Neuronal stem cell (in vitro differentiated cells): ENCODE measurements around the gene C12orf54.

Experiments used
- DNase-seq: peaks from one replicate; pipeline ENCODE4 v3.0.0-alpha.2; 2013; ENCODE audit warnings: low spot score
- H2AFZ ChIP-seq: one replicate; pipeline ENCODE4 v1.6.1; 2013; ENCODE audit warnings: mild to moderate bottlenecking, low read length, inconsistent platforms
- H2AK5ac ChIP-seq: 2 replicates; pipeline ENCODE4 v1.6.1; 2013; ENCODE audit warnings: low read depth, mild to moderate bottlenecking, inconsistent platforms, low read length, moderate library complexity, mixed read lengths
- H2BK120ac ChIP-seq: 2 replicates; pipeline ENCODE4 v1.6.1; 2013; ENCODE audit warnings: low read depth, mild to moderate bottlenecking, inconsistent platforms, low read length, moderate library complexity, mixed read lengths
- H2BK12ac ChIP-seq: one replicate; pipeline ENCODE4 v1.6.1; 2013; ENCODE audit warnings: low read length, inconsistent platforms
- H2BK15ac ChIP-seq: 2 replicates; pipeline ENCODE4 v1.6.1; 2013; ENCODE audit warnings: mild to moderate bottlenecking, low read length, inconsistent platforms, mixed read lengths
- H2BK5ac ChIP-seq: one replicate; pipeline ENCODE4 v1.6.1; 2013; ENCODE audit warnings: inconsistent platforms, mild to moderate bottlenecking, low read length, moderate library complexity
- H3K14ac ChIP-seq: one replicate; pipeline ENCODE4 v1.6.1; 2013; ENCODE audit warnings: low read length, inconsistent platforms
- H3K18ac ChIP-seq: 2 replicates; pipeline ENCODE4 v1.6.1; 2013; ENCODE audit warnings: low read length, inconsistent platforms
- H3K23ac ChIP-seq: 2 replicates; pipeline ENCODE4 v1.6.1; 2013; ENCODE audit warnings: low read depth, mild to moderate bottlenecking, mixed read lengths, low read length, inconsistent platforms; ENCODE audit not compliant: poor library complexity
- H3K27ac ChIP-seq: replicated peaks from 3 replicates; pipeline ENCODE4 v1.5.1; 2013; ENCODE audit warnings: low read length, inconsistent platforms
- H3K27me3 ChIP-seq, 3 experiments: 2 replicates each; pipeline ENCODE4 v1.6.1; 2013; ENCODE audit warnings: low read length in 3 of 3, mild to moderate bottlenecking in 2 of 3, inconsistent platforms in 1 of 3, low read depth in 1 of 3, mixed read lengths in 1 of 3, moderate library complexity in 1 of 3; ENCODE audit not compliant: control insufficient read depth in 3 of 3, insufficient read depth in 3 of 3
- H3K36me3 ChIP-seq, 2 donors: replicated peaks in 1 of 2; 2 replicates each; pipeline ENCODE4 v1.6.1; 2013; ENCODE audit warnings: low read length in 2 of 2; ENCODE audit not compliant: control insufficient read depth in 2 of 2, insufficient read depth in 2 of 2
- H3K4ac ChIP-seq: 2 replicates; pipeline ENCODE4 v1.6.1; 2013; ENCODE audit warnings: inconsistent platforms, mild to moderate bottlenecking, low read length, moderate library complexity
- H3K4me1 ChIP-seq, 2 donors: 1 replicate in 1 of 2; 2 replicates in 1 of 2; pipeline ENCODE4 v1.6.1; 2013; ENCODE audit warnings: low read length in 2 of 2, low read depth in 1 of 2; ENCODE audit not compliant: control insufficient read depth in 2 of 2, insufficient read depth in 1 of 2
- H3K4me2 ChIP-seq: one replicate; pipeline ENCODE4 v1.6.1; 2013; ENCODE audit warnings: mild to moderate bottlenecking, low read length, inconsistent platforms; ENCODE audit not compliant: insufficient read depth, poor library complexity, severe bottlenecking
- H3K4me3 ChIP-seq, 2 donors: 2 replicates each; pipeline ENCODE4 v1.5.1; 2013; ENCODE audit warnings: low read length in 2 of 2, mild to moderate bottlenecking in 2 of 2, inconsistent platforms in 1 of 2, moderate library complexity in 1 of 2
- H3K79me1 ChIP-seq: one replicate; pipeline ENCODE4 v1.6.1; 2013; ENCODE audit warnings: low read depth, mild to moderate bottlenecking, inconsistent platforms, low read length, moderate library complexity
- H3K9ac ChIP-seq: one replicate; pipeline ENCODE4 v1.6.1; 2013; ENCODE audit warnings: mild to moderate bottlenecking, low read depth, low read length, inconsistent platforms; ENCODE audit not compliant: poor library complexity
- H3K9me3 ChIP-seq, 2 donors: replicated peaks in 1 of 2; 2 replicates each; pipeline versions ENCODE3 to v1.6.1; 2013; ENCODE audit warnings: low read length in 2 of 2, mild to moderate bottlenecking in 2 of 2, inconsistent platforms in 1 of 2, low read depth in 1 of 2, mixed read lengths in 1 of 2, moderate library complexity in 1 of 2; ENCODE audit not compliant: control insufficient read depth in 2 of 2, insufficient read depth in 1 of 2
- H4K8ac ChIP-seq: one replicate; pipeline ENCODE4 v1.6.1; 2013; ENCODE audit warnings: low read depth, mild to moderate bottlenecking, inconsistent platforms, low read length, moderate library complexity
- H4K91ac ChIP-seq: one replicate; pipeline ENCODE4 v1.6.1; 2013; ENCODE audit warnings: low read length, low read depth, mild to moderate bottlenecking, inconsistent platforms; ENCODE audit not compliant: poor library complexity
- WGBS, 2 donors: extraction: QIAGEN DNeasy Blood & Tissue Kit; methylation state at CpG; one replicate each; pipeline ENCODE4 v1.1.7; 2013; ENCODE audit warnings: missing lambda C conversion rate in 2 of 2, mixed read lengths in 1 of 2; ENCODE audit not compliant: insufficient read length in 2 of 2, insufficient replicate concordance in 1 of 2; ENCODE audit errors: extremely low coverage in 2 of 2; 5-methylcytosine and 5-hydroxymethylcytosine counted together

Gene C12orf54

DNA sequence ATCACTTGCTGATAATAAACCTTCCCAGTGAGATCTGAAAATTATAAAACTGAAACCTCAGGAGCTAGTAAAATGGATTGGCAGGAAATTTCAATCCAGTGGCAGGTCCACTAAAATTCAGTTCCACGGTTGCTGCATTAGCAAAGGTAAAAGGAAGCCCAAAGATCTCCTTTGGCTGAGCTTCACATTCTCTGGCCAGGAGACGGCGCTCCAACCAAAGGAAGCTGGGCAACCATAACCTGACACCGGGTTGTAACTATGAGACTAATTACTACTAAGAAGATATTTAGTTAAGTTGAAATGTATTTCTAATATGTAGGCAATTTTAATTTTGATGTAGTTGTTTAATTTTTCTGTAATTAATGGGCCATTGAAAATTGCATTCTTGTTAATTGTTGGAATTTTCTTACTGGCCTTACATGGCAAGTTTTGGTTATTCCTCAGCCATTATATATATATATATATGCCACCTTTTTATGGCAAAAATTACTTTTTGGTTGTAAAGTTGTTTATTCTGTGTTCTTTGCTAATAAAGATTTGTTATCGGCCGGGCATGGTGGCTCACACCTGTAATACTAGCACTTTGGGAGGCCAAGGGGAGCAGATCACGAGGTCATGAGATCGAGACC is 60.1 kb downstream of the C12orf54 start:
- no peak overlapping the region for H3K14ac ChIP-seq
- no peak overlapping the region for H2AFZ ChIP-seq
- peak; percentile 32 for DNase-seq
- no peaks in the 10 kb centered on the region for H3K27me3 ChIP-seq
- no peak overlapping the region for H2BK120ac ChIP-seq
- no peak overlapping the region for H3K9ac ChIP-seq
- no peak overlapping the region for H3K23ac ChIP-seq
- H3K36me3 ChIP-seq, result no peaks in the 10 kb centered on the region
- no peak overlapping the region for H2BK12ac ChIP-seq
- no peak overlapping the region for H3K18ac ChIP-seq
- WGBS, 2 donors, result no CpG with 5 or more reads among the region's 8 CpGs
- no peak overlapping the region for H3K4ac ChIP-seq
- H3K9me3 ChIP-seq, result peaks cover 0 to 2% of the 10 kb centered on the region in 2 donors
- no peak overlapping the region for H2AK5ac ChIP-seq
- H3K4me1 ChIP-seq, result no peaks in the 10 kb centered on the region
- H3K79me1 ChIP-seq, result no peaks in the 10 kb centered on the region
- H2BK5ac ChIP-seq, result no peak overlapping the region
- no peak overlapping the region for H4K91ac ChIP-seq
- no peak overlapping the region for H2BK15ac ChIP-seq
- H3K4me2 ChIP-seq, result no peak overlapping the region
- no peak overlapping the region for H3K4me3 ChIP-seq
- H4K8ac ChIP-seq, result no peak overlapping the region
- no peak overlapping the region for H3K27ac ChIP-seq

DNA sequence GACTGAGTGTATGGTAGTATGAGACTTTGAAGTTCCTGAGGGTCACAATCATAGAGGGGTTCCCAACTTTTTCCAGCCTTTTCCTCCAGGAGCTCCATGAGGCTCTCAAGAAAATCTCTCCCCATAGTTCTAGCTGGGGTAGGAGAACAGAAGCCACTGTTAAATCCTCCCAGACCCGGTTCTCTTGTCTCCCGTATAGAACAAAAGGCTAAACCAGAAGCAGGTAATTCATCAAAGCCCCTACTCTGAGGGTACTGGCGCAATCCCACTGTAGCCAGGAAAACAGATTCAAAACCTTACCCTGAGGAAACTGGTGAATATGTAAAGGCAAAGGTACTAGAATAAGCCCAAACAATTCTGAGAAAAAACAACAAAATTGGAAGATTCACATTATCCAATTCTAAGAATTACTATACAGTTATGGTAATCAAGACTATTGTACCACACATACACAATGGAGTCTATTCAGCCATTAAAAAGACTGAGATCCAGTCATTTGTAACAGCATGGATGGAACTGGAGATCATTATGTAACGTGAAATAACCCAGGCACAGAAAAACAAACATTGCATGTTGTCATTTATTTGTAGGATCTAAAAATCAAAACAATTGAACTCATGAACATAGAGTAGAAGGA is 63.7 kb downstream of the C12orf54 start:
- Histone ChIP-seq H4K8ac (no peak overlapping the region), H3K4me3 (no peak overlapping the region), H3K36me3 (no peaks in the 10 kb centered on the region), H3K4me1 (no peaks in the 10 kb centered on the region), H3K23ac (no peak overlapping the region), H3K9me3 (no peaks in the 10 kb centered on the region), H3K4ac (no peak overlapping the region), H2BK120ac (no peak overlapping the region), H3K18ac (no peak overlapping the region), H3K27ac (no peak overlapping the region), H2BK5ac (no peak overlapping the region), H3K9ac (no peak overlapping the region), H2AFZ (no peak overlapping the region), H2BK12ac (no peak overlapping the region), H3K4me2 (no peak overlapping the region), H3K79me1 (no peaks in the 10 kb centered on the region), H2AK5ac (no peak overlapping the region), H3K14ac (no peak overlapping the region), H4K91ac (no peak overlapping the region), H3K27me3 (no peaks in the 10 kb centered on the region), H2BK15ac (no peak overlapping the region)
- no CpG with 5 or more reads among the region's 4 CpGs for WGBS, 2 donors
- DNase-seq, result no peak
